ENCODE results near the gene ZBTB25.
"Not testable (repeated sequence)": the region's sequence is repeated elsewhere in the genome, so short reads cannot be mapped to it uniquely, and the experiment has no call there.

ZBTB25 gene, protein sequence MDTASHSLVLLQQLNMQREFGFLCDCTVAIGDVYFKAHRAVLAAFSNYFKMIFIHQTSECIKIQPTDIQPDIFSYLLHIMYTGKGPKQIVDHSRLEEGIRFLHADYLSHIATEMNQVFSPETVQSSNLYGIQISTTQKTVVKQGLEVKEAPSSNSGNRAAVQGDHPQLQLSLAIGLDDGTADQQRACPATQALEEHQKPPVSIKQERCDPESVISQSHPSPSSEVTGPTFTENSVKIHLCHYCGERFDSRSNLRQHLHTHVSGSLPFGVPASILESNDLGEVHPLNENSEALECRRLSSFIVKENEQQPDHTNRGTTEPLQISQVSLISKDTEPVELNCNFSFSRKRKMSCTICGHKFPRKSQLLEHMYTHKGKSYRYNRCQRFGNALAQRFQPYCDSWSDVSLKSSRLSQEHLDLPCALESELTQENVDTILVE
- total RNA-seq: 164 reads per million, percentile 90 among the genes with 10 or more reads in this experiment

DNA sequence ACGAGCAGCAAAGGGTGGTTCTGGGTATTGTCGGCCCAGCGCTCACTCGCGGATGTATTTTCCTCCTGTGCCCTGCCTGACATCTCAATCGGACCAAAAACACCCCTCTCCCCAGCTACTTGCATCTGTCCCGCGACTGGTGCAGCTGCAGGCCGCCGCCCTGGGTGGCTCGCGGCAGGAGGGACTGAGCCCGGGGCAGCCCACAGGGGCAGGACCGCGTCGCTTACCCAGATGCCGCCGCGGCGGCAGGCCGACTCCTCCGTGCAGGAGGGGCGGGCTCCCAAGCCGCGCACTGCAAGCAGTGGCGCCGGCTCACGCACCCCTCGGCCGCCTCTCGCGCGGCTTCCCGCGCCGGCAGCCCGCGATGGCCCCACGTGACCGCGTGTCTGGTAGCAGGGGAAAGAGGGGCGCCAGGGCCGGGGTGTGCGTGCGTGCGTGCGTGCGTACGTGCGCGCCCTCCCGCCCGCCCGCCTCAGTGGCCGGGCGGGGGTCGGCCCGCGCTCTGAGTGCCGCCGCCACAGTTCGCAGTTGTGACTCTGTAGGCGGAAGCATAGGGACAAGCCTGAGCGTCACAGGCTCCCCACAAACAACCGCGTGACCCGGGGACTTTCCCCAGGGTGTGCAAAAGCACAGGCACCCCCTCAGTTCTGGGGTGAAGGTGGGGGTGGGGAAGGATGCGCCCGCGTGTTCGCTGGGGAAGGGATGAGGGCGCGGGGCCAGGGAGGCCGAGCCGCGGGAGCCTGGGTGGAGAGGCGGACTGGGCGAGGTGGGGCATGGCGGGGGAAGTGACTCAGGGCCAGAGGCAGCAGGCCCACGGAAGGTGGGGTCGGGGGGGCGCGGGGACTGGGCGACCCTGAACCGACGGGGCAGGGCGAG is at the start of gene ZBTB25:
ZBTB25 (minus strand) TSS at position 405 of the 876 bp plus-strand sequence. CDS start 13,305 bp downstream, outside the sequence.
- DNase-seq: peak; percentile 100

DNA sequence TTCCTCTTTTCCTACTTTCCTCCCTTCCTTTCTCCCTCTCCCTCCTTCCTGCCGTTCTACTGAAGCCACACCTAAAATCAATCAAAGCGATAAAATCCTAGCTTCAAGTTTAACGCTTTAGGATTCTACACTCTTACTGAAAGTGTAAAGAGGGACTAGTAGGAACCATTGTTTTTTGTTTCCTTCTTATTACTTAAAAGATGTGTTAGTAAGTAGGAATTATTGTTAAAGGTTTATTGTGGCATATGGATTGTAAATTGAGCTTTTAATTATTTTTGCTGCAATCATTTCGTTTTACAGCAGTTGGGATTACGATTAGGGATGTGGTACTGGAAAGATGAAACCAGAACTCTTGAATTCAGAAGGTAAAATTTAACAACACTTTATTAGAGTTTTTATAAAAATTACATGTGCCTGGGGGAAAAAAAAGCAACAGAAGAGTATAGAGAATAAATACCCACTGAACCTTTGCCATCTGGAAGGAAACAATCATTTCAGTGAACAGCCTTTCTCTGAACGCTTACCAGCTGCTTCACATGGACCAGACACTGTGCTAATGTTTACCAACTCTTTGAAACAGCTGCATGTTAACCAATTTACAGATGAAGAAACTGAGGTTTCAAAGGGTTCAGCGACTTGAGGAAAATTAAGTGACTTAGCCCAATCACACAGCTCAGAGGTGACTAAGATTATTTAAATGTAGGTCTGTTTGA is 47.1 kb upstream of the ZBTB25 start:
- no peak for DNase-seq

DNA sequence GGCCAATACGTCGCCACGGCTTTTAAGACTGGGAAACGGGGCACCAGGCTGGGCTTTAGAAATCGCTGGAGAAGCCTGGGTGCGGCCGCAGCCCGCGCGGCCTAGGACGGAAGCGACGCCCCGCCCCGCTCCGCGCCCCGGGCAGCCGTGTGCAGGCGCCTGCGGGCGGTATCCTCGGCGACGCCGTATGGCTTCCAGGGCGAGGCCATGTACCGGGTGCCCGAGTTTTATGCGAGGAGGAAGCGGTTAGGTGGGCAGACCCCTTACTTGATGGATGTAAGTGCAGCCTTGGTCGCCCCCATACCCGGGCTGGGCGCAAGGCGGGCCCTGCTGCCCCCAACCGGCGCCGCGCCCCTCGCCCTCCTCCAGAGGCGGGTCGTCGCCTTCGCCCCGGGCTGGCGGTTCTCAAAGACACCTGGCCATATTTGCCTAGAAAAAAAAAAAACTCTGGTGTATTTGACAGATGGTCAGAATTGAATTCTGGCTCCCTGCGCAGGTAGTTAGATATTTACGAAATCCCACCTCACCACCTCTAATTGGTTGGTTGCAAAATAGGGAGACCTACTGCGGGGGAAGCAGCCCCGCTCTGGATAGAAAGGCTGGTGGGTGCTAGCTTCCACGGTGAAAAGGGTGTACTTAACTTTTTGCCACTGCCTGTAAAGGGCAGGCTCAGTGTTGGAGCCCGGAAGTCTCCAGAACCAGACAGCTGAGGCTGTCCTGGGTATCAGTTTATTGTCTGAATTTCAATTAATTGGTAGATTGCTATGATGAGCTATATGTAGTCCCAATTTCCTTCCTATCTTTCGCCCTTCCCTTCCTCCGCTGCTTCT is 46.4 kb upstream of the ZBTB25 start, which contains the start of gene PPP1R36:
PPP1R36 (plus strand) TSS at position 171 of the 830 bp plus-strand sequence; CDS start at position 208, 37 bp downstream.
- no peak for DNase-seq

DNA sequence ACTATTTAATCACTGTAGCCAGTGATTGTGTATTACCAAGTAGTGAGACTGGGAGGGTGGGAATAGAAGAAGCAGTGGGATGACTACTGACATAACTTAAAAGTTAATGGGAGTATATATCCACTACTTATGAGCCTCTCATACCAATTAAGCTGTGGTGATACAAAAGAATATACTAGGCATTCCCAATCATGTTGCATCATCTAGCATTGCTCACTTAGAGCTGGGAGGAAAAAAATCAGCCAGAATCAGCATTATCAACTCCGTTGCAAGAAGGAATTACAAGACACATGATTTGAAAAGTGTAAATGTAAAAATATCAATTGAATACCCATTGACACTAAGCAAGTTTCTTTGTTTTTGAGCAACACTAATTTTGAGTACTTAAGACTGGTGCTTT is 45.4 kb upstream of the ZBTB25 start:
- no peak for DNase-seq

DNA sequence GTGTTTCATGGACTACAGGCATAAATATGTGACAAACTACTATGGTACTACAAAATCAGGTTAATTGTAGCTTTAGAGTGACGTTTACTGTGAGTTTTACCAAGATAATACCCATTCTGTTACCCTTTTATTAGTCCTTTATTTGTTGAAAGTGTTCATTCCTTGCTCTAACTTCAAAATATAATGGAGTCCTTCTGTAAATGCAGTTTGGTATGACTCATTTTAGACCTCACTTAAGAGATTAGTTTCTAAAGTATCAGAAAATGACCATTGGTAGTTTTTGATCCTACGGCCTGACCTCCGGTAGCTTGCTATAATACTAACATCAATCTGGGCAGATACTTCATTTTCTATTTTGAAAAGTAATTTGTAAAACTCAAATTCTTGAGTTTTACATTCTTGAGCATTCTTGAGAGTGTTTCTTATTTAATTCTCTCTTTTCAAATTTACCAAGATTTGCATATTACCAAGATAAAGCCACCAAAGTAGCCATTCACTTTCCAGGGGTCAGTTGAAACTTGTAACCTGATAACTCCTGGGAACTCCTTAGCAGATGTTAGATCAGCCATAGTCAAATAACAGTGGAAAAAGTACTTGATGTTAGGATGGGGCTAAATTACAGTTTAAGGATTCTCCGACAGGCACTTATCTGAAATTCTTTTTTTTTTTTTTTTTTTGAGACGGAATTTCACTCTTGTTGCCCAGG is 41.1 kb upstream of the ZBTB25 start:
- DNase-seq: no peak

DNA sequence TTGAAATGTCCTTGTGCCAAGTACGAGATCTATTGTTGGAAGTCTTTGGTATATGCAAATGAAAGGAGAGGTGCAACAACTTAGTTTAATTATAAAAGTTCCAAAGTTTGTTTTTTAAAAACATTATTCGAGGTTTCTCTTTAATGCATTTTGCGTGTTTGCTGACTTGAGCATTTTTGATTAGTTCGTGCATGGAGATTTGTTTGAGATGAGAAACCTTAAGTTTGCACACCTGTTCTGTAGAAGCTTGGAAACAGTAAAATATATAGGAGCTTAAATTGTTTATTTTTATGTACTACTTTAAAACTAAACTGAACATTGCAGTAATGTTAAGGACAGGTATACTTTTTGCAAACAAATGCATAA is 39.2 kb upstream of the ZBTB25 start:
- DNase-seq: no peak

DNA sequence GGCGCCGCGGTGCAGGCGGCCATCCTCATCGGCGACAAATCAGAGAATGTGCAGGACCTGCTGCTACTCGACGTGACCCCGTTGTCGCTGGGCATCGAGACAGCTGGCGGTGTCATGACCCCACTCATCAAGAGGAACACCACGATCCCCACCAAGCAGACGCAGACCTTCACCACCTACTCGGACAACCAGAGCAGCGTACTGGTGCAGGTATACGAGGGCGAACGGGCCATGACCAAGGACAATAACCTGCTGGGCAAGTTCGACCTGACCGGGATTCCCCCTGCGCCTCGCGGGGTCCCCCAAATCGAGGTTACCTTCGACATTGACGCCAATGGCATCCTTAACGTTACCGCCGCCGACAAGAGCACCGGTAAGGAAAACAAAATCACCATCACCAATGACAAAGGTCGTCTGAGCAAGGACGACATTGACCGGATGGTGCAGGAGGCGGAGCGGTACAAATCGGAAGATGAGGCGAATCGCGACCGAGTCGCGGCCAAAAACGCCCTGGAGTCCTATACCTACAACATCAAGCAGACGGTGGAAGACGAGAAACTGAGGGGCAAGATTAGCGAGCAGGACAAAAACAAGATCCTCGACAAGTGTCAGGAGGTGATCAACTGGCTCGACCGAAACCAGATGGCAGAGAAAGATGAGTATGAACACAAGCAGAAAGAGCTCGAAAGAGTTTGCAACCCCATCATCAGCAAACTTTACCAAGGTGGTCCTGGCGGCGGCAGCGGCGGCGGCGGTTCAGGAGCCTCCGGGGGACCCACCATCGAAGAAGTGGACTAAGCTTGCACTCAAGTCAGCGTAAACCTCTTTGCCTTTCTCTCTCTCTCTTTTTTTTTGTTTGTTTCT is 38.6 kb upstream of the ZBTB25 start:
- DNase-seq: no peak

DNA sequence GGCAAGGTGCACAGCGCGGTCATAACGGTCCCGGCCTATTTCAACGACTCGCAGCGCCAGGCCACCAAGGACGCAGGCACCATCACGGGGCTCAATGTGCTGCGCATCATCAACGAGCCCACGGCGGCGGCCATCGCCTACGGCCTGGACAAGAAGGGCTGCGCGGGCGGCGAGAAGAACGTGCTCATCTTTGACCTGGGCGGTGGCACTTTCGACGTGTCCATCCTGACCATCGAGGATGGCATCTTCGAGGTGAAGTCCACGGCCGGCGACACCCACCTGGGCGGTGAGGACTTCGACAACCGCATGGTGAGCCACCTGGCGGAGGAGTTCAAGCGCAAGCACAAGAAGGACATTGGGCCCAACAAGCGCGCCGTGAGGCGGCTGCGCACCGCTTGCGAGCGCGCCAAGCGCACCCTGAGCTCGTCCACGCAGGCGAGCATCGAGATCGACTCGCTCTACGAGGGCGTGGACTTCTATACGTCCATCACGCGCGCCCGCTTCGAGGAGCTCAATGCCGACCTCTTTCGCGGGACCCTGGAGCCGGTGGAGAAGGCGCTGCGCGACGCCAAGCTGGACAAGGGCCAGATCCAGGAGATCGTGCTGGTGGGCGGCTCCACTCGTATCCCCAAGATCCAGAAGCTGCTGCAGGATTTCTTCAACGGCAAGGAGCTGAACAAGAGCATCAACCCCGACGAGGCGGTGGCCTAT is 37.8 kb upstream of the ZBTB25 start:
- no peak for DNase-seq

DNA sequence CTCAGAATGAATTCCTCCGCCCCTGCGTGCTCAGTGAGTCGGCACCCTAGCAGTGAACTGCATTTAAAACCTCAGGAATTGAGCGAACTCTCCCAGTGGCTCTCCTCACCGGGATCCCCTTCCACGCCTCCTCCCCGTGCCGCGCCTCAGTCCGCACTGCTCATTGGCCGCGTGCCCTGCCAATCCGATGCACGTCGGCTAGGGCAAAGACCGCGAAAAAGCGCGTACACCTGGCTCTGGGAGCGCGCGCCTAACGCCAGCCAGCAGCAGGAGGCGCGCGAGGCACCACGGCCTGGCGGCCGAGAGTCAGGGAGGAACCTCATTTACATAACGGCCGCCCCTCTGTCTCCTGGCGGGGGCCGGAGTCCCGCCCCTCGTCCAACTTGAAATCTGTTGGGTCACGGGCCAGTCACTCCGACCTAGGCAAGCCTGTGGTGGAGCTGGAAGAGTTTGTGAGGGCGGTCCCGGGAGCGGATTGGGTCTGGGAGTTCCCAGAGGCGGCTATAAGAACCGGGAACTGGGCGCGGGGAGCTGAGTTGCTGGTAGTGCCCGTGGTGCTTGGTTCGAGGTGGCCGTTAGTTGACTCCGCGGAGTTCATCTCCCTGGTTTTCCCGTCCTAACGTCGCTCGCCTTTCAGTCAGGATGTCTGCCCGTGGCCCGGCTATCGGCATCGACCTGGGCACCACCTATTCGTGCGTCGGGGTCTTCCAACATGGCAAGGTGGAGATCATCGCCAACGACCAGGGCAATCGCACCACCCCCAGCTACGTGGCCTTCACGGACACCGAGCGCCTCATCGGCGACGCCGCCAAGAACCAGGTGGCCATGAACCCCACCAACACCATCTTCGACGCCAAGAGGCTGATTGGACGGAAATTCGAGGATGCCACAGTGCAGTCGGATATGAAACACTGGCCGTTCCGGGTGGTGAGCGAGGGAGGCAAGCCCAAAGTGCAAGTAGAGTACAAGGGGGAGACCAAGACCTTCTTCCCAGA is 36.9 kb upstream of the ZBTB25 start, which contains the start of gene HSPA2:
HSPA2 (plus strand) TSS at position 534 of the 995 bp plus-strand sequence; CDS start at position 643, 109 bp downstream.
- peak; percentile 89 for DNase-seq

DNA sequence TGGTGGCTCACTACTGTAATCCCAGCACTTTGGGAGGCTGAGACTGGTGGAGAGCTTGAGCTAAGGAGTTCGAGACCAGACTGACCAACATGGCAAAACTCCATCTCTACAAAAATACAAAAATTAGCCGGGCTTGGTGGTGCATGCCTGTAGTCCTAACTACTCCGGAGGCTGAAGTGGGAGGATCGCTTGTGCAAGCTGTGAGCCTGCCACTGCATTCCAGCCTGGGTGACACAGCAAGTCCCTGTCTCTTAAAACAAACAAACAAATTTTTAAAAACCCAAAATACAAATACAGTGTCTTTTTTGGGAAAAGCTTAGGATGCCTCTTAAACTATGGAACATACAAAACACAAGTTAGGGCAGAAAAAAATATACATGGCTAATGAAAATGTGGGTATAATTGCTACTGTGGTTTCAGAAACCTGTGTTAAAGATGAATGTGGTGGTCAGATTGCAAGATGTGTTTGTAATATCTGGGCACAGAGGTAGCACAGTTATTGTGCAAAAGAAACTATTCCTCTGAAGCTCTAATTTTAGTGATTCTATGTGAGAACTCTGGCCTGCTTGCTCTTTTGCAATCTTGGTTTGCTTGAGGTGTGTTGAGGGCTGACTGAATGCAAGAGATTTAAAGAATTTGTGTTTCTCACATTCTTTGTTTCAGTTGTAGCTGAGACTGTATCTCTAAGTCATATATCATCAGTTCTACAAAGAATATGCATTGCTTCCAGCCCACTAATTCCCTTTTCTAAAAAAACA is 33.0 kb upstream of the ZBTB25 start:
- no peak for DNase-seq

DNA sequence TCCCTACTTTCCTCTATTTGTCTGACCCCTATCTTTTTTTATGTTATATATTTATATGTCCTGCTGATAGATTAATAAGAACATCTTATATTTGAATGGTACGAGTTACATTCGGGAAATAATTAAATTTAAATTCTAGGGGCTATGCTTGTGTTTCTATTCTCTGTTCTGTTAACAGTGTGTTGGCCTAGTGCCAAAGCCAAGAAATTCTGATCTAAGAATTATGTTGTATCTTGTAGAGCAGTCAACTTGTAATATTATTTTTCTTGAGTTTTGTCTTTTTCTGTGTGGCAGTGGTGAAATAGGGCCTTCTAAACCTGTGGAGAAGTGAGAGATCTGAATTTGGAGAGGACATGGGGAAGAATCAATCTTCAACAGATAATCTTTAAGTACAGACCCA is 27.9 kb upstream of the ZBTB25 start:
- DNase-seq: no peak

DNA sequence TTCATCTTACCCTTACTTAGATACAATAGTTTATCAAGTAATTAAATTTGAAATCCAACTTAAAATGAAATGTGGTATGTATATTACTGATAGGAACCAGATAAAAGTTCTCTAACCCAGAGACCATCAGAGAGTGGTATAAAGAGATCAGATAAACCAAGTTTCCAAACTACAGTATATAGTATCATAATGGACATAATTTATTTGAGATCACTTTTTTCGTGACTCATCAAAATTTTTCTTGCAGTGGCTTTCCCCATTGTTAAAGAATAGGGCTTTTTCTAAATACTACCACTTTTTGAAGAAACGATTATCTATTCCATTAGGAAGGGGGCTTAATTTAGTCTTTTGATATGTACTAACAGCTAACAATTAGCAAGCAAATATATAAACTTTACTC is 21.7 kb upstream of the ZBTB25 start:
- DNase-seq: no peak

DNA sequence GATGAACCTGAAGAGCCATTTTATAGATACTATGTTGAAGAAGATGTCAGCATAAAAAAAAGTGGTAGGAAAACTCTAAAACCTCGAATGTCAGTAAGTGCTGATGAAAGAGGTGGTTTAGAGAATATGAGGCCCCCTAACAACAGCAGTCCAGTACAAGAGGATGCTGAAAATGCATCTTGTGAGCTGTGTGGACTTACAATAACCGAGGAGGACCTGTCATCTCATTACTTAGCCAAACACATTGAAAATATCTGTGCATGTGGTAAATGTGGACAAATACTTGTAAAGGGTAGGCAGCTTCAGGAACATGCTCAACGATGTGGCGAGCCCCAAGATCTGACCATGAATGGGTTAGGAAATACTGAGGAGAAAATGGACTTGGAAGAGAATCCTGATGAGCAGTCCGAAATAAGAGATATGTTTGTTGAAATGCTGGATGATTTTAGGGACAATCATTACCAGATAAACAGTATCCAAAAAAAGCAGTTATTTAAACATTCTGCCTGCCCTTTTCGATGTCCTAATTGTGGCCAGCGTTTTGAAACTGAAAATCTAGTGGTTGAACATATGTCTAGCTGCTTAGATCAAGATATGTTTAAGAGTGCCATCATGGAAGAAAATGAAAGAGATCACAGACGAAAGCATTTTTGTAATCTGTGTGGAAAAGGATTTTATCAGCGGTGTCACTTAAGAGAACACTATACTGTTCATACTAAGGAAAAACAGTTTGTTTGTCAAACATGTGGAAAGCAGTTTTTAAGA is 19.1 kb upstream of the ZBTB25 start:
- no peak for DNase-seq

DNA sequence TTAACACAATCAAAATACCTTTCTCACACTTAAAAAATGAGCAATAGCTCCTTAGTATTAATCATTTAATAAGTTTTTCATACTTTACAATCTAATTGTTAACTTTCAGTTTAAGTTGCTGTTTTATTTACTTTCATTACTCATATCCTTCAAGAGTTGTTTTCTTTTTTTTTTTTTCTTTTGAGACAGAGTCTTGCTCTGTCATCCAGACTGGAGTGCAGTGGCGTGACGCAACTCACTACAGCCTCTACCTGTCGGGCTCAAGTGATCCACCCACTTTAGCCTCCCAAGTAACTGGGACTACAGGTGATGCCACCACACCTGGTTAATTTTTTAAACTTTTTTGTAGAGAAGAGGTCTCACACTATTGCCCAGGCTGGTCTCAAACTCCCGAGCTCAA is 17.1 kb upstream of the ZBTB25 start:
- no peak for DNase-seq

DNA sequence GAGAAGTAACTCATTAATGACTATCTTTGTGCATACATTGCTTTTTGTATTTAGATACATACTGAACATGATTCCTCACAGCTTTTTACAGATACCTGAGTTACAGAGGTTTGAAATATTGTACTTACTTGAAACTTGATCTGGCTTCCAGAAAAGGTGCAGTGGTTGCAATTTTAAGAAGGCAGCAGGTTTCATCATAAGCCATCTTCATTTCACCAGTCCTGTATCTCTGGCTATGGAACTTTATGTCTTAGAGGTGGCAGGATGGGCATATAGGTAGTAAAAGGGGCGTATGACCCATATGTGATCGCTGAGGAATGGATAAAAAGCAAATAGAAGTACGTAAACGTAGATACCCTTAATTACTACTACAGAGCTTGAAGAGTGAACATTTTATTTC is 14.6 kb upstream of the ZBTB25 start:
- DNase-seq: no peak

DNA sequence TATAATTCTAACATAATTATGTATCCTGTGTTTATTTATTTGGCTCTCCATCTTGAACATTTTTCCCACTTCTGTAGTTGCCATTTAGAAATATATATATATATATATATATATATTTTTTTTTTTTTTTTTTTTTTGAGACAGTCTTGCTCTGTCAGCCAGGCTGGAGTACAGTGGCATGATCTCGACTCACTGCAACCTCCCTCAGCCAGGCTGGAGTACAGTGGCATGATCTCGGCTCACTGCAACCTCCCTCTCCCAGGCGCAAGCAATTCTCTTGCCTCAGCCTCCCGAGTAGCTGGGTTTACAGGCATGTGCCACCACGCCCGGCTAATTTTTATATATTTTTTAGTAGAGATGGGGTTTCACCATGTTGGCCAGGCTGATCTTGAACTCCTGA is 14.0 kb upstream of the ZBTB25 start:
- DNase-seq: not testable (repeated sequence)

DNA sequence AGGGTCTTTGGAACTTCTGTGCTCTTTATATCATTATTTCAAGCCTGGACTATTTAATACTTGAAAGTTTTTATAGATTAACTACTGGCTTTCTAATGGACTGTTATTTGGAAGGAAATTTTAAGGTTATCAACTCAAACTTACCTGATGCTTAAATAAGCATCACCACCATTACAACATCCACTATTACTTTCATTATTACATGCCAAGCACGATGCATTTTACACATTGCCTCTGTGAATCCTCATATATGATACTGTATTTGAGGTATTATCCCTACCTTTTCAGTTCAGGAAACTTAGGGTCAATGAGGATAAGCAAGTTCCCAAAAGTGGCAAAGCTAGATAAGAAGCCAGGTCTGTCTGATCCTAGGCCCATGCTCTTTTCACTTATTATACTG is 13.3 kb upstream of the ZBTB25 start:
- DNase-seq: no peak
